SKM-1 (cell line): ENCODE data around the gene PSAPL1.

Experiments used
- DNase-seq: peaks from one replicate; lab custom pipeline; 2025; ENCODE audit not compliant: unreplicated experiment; lab: John Stamatoyannopoulos, UW

The PSAPL1 gene

DNA sequence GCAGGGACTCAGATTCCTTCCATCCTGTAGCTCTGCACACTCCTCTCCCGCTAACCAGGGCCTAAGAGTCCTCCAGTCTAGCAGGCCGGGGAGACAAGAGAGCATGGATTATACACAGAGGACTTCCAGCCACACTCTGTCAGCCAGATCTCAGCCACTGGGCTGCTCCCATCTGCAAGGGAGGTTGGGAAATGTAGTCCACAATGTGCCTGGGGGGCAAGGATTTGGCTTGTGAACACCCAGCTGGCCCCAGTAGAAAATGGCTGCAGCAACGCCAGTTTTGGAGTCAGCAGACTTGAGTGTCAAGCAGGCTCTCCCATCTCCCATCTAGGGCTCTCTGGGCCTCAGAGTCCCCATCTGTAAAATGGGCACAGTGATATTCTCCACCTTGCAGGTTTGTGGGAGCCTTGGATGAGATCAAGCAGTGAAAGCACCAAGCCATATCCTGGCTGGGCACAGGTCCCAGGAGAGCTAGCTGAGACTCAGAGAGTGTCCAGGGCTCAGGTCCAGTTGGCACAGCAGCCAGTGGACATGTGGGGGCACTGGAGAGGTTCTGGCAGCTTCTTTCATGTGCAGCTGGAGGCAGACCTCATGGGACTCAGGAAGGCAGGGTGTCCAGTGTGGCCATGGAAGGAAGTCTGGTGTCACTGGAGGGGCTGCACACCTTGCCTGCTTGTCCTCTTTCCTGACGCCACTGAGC is 14.6 kb downstream of the PSAPL1 start:
- no peak for DNase-seq

DNA sequence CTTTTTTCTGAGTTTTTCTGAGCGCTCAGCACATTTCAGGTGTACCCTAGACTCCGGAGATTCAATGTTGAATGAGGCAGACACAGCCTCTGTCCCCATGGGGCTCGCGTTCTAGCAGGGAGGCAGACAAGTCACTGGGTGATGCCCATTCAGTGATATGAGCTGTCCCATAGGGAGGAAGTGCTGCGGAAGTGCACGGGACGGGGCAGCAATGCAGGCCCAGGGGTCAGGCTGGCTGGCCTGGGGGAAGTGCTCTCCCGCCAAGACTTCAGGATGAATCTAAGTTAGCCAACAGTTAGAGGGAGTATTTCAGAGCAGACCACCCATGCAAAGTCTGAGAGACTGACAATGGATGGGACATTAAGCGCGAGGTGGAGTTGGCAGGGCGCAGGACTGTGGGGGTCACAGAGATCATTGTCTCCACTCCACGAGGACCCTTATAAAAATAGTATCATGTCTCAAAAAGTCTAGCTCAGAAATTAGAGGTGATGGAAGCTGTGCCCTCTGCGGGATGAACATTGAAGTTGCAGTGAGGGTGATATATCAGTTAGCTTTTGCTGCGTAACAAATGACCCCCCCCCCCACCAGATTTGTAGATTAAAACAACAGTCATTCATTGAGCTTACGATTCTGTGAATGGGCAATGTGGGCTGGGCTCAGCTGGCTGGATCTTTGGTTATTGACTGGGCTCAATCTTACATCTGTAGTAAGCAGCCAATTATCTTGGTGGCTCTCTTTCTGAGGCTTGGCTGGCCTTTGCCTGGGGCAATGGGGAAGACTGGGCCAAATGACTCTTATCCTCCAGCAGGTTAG is 16.4 kb downstream of the PSAPL1 start:
- no peak for DNase-seq

DNA sequence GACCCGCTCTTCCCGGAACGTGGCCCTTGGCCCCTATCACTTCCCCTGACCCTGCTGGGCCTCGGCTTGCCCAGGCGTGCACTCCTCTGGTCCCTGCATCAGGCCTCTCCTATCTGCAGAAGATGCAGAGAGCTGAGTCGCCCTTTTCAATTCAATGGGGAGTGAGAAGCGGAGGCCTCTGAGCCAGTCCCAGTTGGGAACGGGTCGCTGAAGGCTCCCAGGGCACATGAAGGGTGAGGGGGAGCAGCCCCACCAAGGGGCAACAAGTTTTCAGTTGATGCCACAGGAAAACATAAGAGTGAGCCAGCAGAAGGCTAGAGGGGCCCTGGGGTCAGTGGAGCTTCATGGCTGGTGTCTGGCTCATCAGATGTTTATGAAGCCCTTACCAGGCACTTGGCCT is 17.1 kb downstream of the PSAPL1 start:
- no peak for DNase-seq

DNA sequence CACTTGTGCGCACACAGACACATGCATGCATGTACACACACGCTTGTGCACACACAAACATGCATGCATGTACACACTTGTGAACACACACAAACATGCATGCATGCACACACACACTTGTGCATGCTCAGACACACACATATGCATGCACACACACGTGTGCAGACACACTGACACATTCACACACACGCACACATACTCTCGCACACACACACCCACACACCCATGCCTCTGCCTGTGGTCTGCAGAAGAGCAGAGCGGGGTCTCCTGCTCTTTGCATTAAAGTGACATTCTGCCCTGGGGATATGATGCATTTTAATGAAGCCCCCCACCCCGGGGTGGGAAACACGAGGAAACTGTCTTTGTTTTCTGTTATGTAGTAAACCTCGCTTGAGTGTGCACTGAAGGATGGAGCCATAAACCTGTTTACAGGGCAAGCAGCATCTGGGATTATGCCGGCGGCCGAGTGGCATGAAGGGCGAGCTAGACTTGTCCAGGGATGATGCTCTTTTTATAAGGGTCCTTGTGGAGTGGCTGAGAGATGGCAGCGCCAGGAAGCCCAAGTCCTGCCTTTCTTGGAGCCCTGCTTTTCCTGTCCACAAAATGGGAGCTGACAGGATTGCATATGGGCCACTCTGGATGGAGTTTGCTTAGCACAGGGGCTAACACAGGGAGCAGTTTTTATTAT is 17.8 kb downstream of the PSAPL1 start:
- DNase-seq = no peak

DNA sequence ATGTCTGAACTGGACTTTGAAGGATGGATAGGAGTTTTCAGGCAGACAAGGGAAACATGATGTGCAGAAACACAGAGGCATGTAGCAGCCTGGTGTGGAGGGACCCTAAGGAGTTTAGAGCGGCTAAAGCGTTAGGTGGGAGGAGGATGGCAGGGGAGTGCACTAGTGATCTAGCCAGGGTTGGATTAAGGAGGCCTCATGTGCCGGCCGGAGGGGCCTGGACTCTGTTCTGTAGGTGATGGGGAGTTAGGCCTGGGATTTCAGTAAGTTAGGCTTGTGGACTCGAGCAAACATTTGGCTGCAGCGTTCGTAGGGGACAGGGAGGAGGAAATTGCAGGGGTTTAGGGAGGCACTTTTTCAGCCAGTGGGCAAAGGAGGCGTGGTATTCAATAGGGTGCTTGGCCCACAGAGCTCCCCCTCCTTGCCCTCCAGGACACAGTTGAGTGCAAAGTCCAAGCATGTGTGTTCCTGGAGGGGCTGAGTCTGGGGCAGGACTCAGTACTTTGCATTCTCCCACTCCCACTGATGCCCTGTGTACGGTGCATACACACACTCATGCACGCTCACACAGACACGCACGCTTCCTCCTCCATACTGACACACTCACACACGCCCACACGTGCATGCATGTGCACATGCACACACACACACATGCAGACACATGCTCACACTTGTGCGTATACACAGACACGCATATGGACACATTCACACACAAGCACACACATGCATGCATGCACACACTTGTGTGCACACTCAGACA is 18.6 kb downstream of the PSAPL1 start:
- DNase-seq = no peak

GRCh38 chr4:7414736-7415510 is 19.8 kb downstream of the PSAPL1 start:
- no peak for DNase-seq

GRCh38 chr4:7414046-7414445 is 20.7 kb downstream of the PSAPL1 start:
- no peak for DNase-seq

DNA sequence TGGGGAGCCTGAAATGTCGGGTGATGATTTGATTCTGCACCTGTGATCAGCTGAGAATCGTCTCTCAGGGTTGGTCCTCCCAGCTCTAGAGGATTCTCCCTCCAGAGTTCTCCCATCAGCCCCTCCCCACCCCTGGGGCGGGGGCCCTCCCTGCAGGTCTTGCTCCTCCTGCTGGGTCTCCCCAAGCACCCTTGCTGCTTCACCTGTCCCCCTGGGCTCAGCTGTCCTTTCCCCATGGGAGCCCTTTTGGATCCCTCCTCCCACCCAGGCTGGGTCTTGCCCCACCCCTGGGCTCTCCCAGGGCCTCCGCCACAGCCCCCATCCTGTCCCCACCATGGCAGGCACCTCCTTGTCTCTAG is 22.2 kb downstream of the PSAPL1 start:
- no peak for DNase-seq

GRCh38 chr4:7411896-7412553 is 22.7 kb downstream of the PSAPL1 start:
- DNase-seq = no peak

GRCh38 chr4:7411491-7411890 is 23.2 kb downstream of the PSAPL1 start:
- DNase-seq = no peak

DNA sequence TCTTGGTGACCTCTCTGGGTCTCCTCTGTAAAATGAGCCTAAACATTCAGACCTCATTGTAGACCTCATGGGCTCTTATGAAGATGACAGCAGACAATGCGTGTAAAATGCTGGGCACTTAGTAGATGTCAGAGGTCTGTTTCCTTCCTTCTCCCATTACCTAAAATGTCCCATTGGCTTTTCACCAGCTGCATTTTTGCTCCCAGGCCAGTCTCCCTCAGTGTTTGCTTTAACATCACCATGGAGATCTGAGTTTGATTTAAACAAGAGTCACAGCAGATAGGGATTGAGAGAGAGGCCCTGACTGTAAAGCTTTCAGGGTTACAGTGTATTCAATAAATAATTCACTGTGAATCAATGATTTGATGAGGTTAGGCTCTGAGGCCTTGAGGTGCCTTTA is 24.3 kb downstream of the PSAPL1 start:
- DNase-seq = no peak

- DNase-seq = no peak
These were observed 26.6 kb downstream of the PSAPL1 start for GRCh38 chr4:7408166-7408565.

DNA sequence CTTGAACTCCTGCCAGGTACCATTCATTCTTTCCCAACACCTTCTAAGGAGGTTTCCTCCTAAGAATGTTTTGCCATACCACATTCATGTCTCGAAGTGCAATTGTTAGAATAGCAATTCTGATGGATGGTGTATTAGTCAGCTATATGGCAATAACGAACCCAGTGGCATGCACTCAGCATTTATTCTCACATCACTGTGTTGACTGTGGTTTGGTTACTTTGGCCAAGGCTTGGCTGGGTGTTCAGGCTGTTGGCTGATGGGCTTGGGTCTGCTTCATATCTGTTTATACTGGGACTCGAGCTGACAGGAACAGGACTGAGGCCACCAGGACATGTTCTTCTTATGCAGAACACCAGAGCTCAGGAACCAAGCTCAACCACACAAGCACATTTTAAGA is 31.7 kb downstream of the PSAPL1 start:
- DNase-seq = no peak

DNA sequence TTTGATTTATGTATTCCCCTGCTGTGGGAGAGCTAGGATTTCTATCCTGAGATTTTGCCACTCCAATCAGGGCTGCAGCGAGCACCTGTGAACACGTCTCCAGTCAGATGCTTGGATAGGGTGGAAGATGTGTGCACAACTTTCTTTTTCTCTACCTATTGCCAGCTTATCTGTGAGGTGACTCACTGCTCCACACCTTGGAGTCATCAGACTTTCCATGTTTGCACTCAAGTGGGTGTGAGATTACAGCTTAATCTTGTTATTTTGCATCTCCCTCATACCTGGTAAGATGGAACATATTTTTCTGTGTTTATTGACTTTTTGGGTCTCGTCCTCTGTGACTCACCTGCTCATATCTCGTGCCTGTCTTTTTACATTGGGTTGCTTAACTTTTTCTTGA is 32.2 kb downstream of the PSAPL1 start:
- no peak for DNase-seq

DNA sequence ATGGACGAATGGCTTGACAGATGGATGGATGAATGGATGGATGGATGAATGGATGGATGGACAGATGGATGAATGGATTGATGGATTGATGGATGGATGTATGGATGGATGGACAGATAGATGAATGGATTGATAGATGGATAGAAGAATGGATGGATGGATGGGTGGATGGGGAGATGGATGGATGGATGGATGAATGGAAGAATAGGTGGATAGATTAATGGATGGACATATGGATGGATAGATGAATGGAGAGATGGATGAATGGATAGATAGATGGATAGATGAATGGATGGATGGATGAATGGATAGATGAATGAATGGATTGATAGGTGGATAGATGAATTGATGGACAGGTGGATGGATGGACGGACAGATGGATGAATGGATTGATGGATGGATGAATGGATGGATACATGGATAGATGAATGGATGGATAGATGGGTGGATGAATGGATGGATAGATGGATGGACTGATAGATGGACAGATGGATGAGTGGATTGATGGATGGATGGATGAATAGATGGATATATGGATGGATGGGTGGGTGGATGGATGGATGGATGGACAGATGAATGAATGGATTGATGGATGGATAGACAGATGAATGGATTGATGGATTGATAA is 33.9 kb downstream of the PSAPL1 start:
- DNase-seq = no peak

DNA sequence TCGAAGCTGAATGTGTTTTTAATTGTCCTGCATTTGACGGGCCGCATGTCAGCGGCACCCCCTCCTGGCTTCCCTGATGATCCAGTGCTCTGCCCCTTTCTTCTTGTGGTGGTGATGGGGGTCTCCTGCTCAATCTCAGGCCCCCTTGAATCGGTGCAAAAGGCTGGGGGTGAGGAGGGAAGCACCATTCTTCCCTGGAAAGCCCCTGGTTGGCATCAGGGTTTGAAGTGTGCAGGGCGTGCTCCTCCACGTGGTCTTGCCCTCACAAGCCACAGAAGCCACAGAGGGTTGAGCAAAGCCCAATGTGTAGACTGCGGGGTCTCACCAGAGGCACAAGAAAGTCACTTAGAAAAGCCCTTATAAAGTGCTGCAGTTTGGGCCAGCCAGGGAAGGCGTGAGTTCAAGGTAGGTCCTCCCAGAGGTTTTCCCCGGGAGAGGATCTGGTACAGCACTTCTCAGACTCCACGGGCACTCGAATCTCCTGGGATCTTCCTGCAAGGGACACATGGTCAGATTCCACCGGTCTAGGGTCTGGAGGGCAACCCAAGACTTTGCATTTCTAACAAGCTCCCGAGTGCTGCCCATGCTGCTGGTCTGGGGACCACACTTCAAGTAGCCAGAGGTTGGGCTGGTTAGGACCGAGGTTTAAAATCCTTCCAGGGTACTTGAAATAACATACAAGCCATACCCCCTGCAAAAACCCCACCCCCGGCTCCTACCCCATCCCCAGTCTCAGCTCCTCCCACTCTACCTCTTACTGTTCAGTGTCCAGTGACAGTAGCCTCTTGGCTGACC is 35.1 kb downstream of the PSAPL1 start:
- DNase-seq = no peak

DNA sequence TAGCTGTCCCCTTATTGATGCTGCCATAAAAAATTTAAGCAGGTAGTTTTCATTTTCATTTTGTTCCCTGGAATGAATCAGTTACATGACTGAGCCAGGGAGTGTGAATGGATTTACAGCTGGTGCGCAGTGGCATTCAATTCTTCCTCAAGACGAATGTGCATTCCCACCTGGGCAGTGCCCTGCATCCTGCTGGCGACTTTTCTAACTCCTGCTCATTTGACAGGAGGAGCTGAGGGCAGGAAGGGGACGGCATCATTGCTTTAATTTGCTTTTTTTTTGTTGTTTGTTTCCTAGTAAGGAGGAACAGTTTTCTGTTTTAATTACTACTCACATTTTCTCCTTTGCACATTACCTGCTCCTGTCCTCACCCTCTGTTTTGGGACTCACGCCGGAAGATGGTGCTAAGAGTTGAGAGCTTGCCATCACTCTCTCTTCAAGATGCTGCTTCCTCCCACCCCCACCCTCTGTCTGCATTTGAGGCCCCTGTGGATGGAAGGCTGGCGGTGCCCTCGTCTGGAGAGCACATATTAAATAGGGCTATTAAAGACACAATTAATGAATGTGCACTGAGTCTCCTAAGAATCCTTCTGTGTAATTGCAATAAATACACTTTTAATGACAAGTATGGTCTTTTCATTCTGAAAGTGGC is 35.8 kb downstream of the PSAPL1 start:
- no peak for DNase-seq

DNA sequence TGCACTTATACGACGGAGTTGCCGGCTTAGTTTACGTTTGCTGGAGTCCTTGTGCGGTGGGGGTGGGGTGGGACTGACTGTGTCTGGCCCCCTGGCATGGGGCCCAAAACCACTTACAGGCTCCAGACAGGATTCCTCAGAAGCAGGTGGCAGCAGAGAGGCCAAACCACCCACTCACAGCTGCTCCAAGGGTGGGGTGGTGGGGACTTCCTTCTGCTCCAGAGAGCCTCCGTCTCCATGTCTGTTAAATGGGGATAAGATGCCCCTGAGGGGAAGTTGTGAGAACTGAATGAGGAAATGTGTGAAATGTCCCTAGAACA is 36.7 kb downstream of the PSAPL1 start:
- DNase-seq = no peak
